NCI-H510A treated with DMSO at 0.1 percent for 48 hours (cell line): Measurements from ENCODE around the gene XK.

Experiments
- DNase-seq: peaks from one replicate; lab custom pipeline; 2025; lab: John Stamatoyannopoulos, UW

The XK gene

GRCh38 chrX:37679230-37679629 is 6.4 kb upstream of the XK start:
- DNase-seq = no peak

- DNase-seq = no peak
Measured at GRCh38 chrX:37679888-37680287, 5.7 kb upstream of the XK start.

GRCh38 chrX:37684426-37684825 is 1.2 kb upstream of the XK start:
- no peak for DNase-seq

GRCh38 chrX:37684973-37685372 is 618 bp upstream of the XK start:
- DNase-seq = no peak

- DNase-seq = peak; percentile 46
Measured at GRCh38 chrX:37686369-37686995, 891 bp downstream of the XK start.

GRCh38 chrX:37686996-37687395 is 1.4 kb downstream of the XK start:
- DNase-seq = no peak

GRCh38 chrX:37690119-37690518 is 4.5 kb downstream of the XK start:
- DNase-seq = no peak

- DNase-seq = no peak
Measured at GRCh38 chrX:37692918-37693317, 7.3 kb downstream of the XK start.

GRCh38 chrX:37697169-37697760 is 11.7 kb downstream of the XK start:
- no peak for DNase-seq

GRCh38 chrX:37701588-37701987 is 16.0 kb downstream of the XK start:
- DNase-seq = peak; percentile 70

GRCh38 chrX:37711991-37712390 is 26.4 kb downstream of the XK start:
- DNase-seq = no peak

- DNase-seq = no peak
Measured at GRCh38 chrX:37712458-37712857, 26.9 kb downstream of the XK start.

GRCh38 chrX:37714479-37714878 is 28.9 kb downstream of the XK start:
- DNase-seq = no peak

- no peak for DNase-seq
Measured at GRCh38 chrX:37716602-37717001, 31.0 kb downstream of the XK start.

- no peak for DNase-seq
Measured at GRCh38 chrX:37717708-37718107, 32.1 kb downstream of the XK start.

- DNase-seq = no peak
Measured at GRCh38 chrX:37722595-37722994, 37.0 kb downstream of the XK start.

- no peak for DNase-seq
Measured at GRCh38 chrX:37726346-37726745, 40.8 kb downstream of the XK start.

- peak; percentile 34 for DNase-seq
Measured at GRCh38 chrX:37745354-37745753, 59.8 kb downstream of the XK start.

- DNase-seq = no peak
Measured at GRCh38 chrX:37745835-37746217, 60.2 kb downstream of the XK start.

GRCh38 chrX:37746218-37746941 is 60.8 kb downstream of the XK start:
- no peak for DNase-seq

GRCh38 chrX:37746951-37747350 is 61.4 kb downstream of the XK start:
- DNase-seq = no peak

GRCh38 chrX:37752281-37752680 is 66.7 kb downstream of the XK start:
- no peak for DNase-seq

- no peak for DNase-seq
Measured at GRCh38 chrX:37752936-37753335, 67.3 kb downstream of the XK start.

- DNase-seq = no peak
Measured at GRCh38 chrX:37753384-37753783, 67.8 kb downstream of the XK start.
